Gastroesophageal sphincter (tissue), 4 donors: ENCODE results near the gene MYO15B. TPM values are rescaled to one million over a fixed set of nuclear protein-coding genes. Genes with fewer than 3 reads are reported as not detected.

Experiments
- ATAC-seq: fragments of 150-250 bp; one replicate; pipeline ENCODE4 v1.9.1; 2016; ENCODE audit warnings: mild to moderate bottlenecking, moderate library complexity
- H3K27ac ChIP-seq, 4 donors: fragments of 200-600 bp; sonication (generic) in 3 of 4; 1 replicate in 3 of 4; 2 replicates in 1 of 4; pipeline ENCODE4 v1.5.1; 2016 to 2019
- H3K27me3 ChIP-seq: fragments of 200-600 bp; sonication (generic); one replicate; pipeline ENCODE4 v1.5.1; 2019
- H3K36me3 ChIP-seq, 2 donors: fragments of 200-600 bp; sonication (generic); one replicate each; pipeline ENCODE4 v1.5.1; 2019; ENCODE audit warnings: control low read depth in 1 of 2
- H3K4me1 ChIP-seq, 3 donors: fragments of 200-600 bp; sonication (generic); 1 replicate in 2 of 3; 2 replicates in 1 of 3; pipeline ENCODE4 v1.5.1; 2016 to 2019; ENCODE audit warnings: control low read depth in 2 of 3
- H3K4me3 ChIP-seq, 2 donors: fragments of 200-600 bp; sonication (generic); one replicate each; pipeline ENCODE4 v1.5.1; 2019; ENCODE audit warnings: mild to moderate bottlenecking in 1 of 2, moderate library complexity in 1 of 2
- H3K9me3 ChIP-seq, 3 donors: fragments of 200-600 bp; sonication (generic); one replicate each; pipeline ENCODE4 v1.5.1; 2017 to 2019; ENCODE audit warnings: control low read depth in 2 of 3
- CTCF ChIP-seq, 4 experiments: fragments of 200-600 bp in 2 of 4; fragments of 450-650 bp in 2 of 4; sonication (generic) in 1 of 4; IDR thresholded peaks; one replicate each; pipeline ENCODE4 v1.5.1; 2017 to 2019; ENCODE audit warnings: antibody characterized with exemption in 4 of 4, mild to moderate bottlenecking in 2 of 4, moderate library complexity in 2 of 4
- EP300 ChIP-seq: sonication (generic); formaldehyde crosslinking; IDR thresholded peaks from one replicate; pipeline ENCODE4 v1.6.1; 2017; ENCODE audit warnings: antibody characterized with exemption, mild to moderate bottlenecking
- POLR2A ChIP-seq, 2 donors: fragments of 450-650 bp; IDR thresholded peaks; one replicate each; pipeline ENCODE4 v1.6.1; 2017; ENCODE audit warnings: antibody characterized with exemption in 2 of 2, mild to moderate bottlenecking in 2 of 2, moderate library complexity in 1 of 2
- POLR2AphosphoS5 ChIP-seq: sonication (generic); formaldehyde crosslinking; IDR thresholded peaks from one replicate; pipeline ENCODE4 v1.6.1; 2017; ENCODE audit warnings: antibody characterized with exemption
- WGBS, 2 donors: methylation state at CpG; one replicate each; pipeline ENCODE4 v1.1.5; 2018; ENCODE audit warnings: low coverage in 1 of 2; 5-methylcytosine and 5-hydroxymethylcytosine counted together
- total RNA-seq, 4 donors: library from RNA; depleted of rRNA; stranded (reverse); fragments of >200 nt; gene quantifications; one replicate each; pipeline ENCODE4 v1.1.0, GENCODE V29; 2016

MYO15B gene
- total RNA-seq, 4 donors from 2014 or later, result 10.7 to 76.1 (median 50.8) TPM

- Histone ChIP-seq H3K27me3 (no peaks in the 10 kb centered on the region), H3K4me1 (peaks cover 6 to 52% (median 16%) of the 10 kb centered on the region in 3 donors), H3K27ac (no peak overlapping the region), H3K36me3 (peaks cover 0 to 63% of the 10 kb centered on the region in 2 donors), H3K9me3 (no peaks in the 10 kb centered on the region), H3K4me3 (peak overlapping the region in 1 of 2 donors; percentile 78)
- TF ChIP-seq CTCF (IDR thresholded peaks at IDR 0.05) (no peak), POLR2AphosphoS5 (no peak), POLR2A (IDR thresholded peaks at IDR 0.05) (no peak), EP300 (no peak)
- ATAC-seq, result no peak
- WGBS, 2 donors, result 42 to 66% methylated on average over 2 to 4 of the region's 4 CpGs
Measured at GRCh38 chr17:75668489-75668888, 80.9 kb downstream of the MYO15B start.

- no peaks in the 10 kb centered on the region for H3K9me3 ChIP-seq
- no peak overlapping the region for H3K27ac ChIP-seq
- H3K4me1 ChIP-seq, result peaks cover 6 to 55% (median 18%) of the 10 kb centered on the region in 3 donors
- no peak overlapping the region for H3K4me3 ChIP-seq
- H3K27me3 ChIP-seq, result no peaks in the 10 kb centered on the region
- 70 to 80% methylated on average over 5 of the region's 5 CpGs for WGBS, 2 donors
- no peak for ATAC-seq
- H3K36me3 ChIP-seq, result peaks cover 0 to 65% of the 10 kb centered on the region in 2 donors
- no peak for TF ChIP-seq POLR2A (IDR thresholded peaks at IDR 0.05)
- TF ChIP-seq CTCF (IDR thresholded peaks at IDR 0.05), result no peak
- no peak for TF ChIP-seq POLR2AphosphoS5
- no peak for TF ChIP-seq EP300
Measured at GRCh38 chr17:75670868-75671267, 83.3 kb downstream of the MYO15B start.

GRCh38 chr17:75672011-75672410 is 84.4 kb downstream of the MYO15B start:
- H3K4me3 ChIP-seq, result no peak overlapping the region
- no peak for ATAC-seq
- H3K4me1 ChIP-seq, result peaks cover 6 to 46% (median 12%) of the 10 kb centered on the region in 3 donors
- H3K36me3 ChIP-seq, result peaks cover 0 to 71% of the 10 kb centered on the region in 2 donors
- 91 to 94% methylated on average over 5 of the region's 5 CpGs for WGBS, 2 donors
- H3K27ac ChIP-seq, result no peak overlapping the region
- TF ChIP-seq EP300 (no peak), POLR2AphosphoS5 (no peak), POLR2A (IDR thresholded peaks at IDR 0.05) (no peak), CTCF (IDR thresholded peaks at IDR 0.05) (no peak)
- H3K27me3 ChIP-seq, result no peaks in the 10 kb centered on the region
- no peaks in the 10 kb centered on the region for H3K9me3 ChIP-seq

- Histone ChIP-seq H3K4me1 (peaks cover 0 to 42% (median 6%) of the 10 kb centered on the region in 3 donors), H3K4me3 (no peak overlapping the region), H3K27me3 (no peaks in the 10 kb centered on the region), H3K27ac (no peak overlapping the region), H3K9me3 (no peaks in the 10 kb centered on the region), H3K36me3 (peaks cover 0 to 72% of the 10 kb centered on the region in 2 donors)
- no peak for TF ChIP-seq POLR2AphosphoS5
- no peak for TF ChIP-seq CTCF (IDR thresholded peaks at IDR 0.05)
- no peak for TF ChIP-seq EP300
- no peak for TF ChIP-seq POLR2A (IDR thresholded peaks at IDR 0.05)
- WGBS, 2 donors, result 68 to 78% methylated on average over 3 to 4 of the region's 4 CpGs
- ATAC-seq, result no peak
Measured at GRCh38 chr17:75673487-75673886, 85.9 kb downstream of the MYO15B start.

Other genes starting within 250 kb of the MYO15B start
- 100 to 1,000 TPM in 2 of 4 donors, 10 to 100 TPM in 2; 80.6 to 113 (median 97.6) TPM for gene GRB2, start 182.1 kb upstream of the MYO15B start, total RNA-seq
- 10 to 100 TPM; 31.0 to 50.3 (median 42.8) TPM for gene TMEM94, start 131.2 kb upstream of the MYO15B start, total RNA-seq
- 10 to 100 TPM; 13.7 to 46.0 (median 15.6) TPM for gene CASKIN2, start 72.3 kb upstream of the MYO15B start, total RNA-seq
- gene TSEN54, start 71.3 kb upstream of the MYO15B start, total RNA-seq, result 10 to 100 TPM; 15.8 to 26.5 (median 17.1) TPM
- 1 to 10 TPM; 2.3 to 7.9 (median 5.8) TPM for gene LLGL2, start 62.1 kb upstream of the MYO15B start, total RNA-seq
- 1 to 10 TPM; 3.8 to 6.8 (median 5.0) TPM for gene SMIM5, start 45.6 kb downstream of the MYO15B start, total RNA-seq
- 10 to 100 TPM in 3 of 4 donors, 1 to 10 TPM in 1; 6.4 to 15.1 (median 13.6) TPM for gene RECQL5, start 79.4 kb downstream of the MYO15B start, total RNA-seq
- gene SAP30BP, start 79.5 kb downstream of the MYO15B start, total RNA-seq, result 10 to 100 TPM; 68.2 to 87.2 (median 77.2) TPM
- gene ITGB4, start 133.7 kb downstream of the MYO15B start, total RNA-seq, result 10 to 100 TPM; 31.1 to 66.3 (median 41.8) TPM
- 10 to 100 TPM; 13.7 to 23.2 (median 20.4) TPM for gene GALK1, start 177.4 kb downstream of the MYO15B start, total RNA-seq
- gene UNK, start 197.0 kb downstream of the MYO15B start, total RNA-seq, result 10 to 100 TPM in 3 of 4 donors, 1 to 10 TPM in 1; 9.8 to 41.6 (median 21.0) TPM